H1 (cell line): ENCODE results near the gene FNIP2. TPM values are rescaled to one million over a fixed set of nuclear protein-coding genes. Genes with fewer than 3 reads are reported as not detected.

ENCODE experiments used
- CTCF ChIA-PET: fragments of 300-600 bp; sonication (Branson Sonifier 250); formaldehyde crosslinking; loops from one replicate; lab custom pipeline; 2021; ENCODE audit not compliant: partially characterized antibody; lab: Charles Lee
- POLR2A ChIA-PET: fragments of 300-600 bp; sonication (Branson Sonifier 250); formaldehyde crosslinking; loops from one replicate; lab custom pipeline; 2021; ENCODE audit warnings: inconsistent platforms; ENCODE audit not compliant: partially characterized antibody; lab: Charles Lee
- DNase-seq, 2 experiments: peaks; one replicate each; pipeline versions ENCODE4 v3.0.0 to v3.0.0-alpha.2; 2010 to 2022; ENCODE audit warnings: low spot score in 2 of 2, low read depth in 1 of 2, mixed read lengths in 1 of 2
- FAIRE-seq: peaks from 2 replicates; lab custom pipeline; 2011; peaks lifted over from hg19 to GRCh38; lab: Jason Lieb, UNC
- H2AFZ ChIP-seq: 2 replicates; pipeline ENCODE4 v1.8.1; 2012; ENCODE audit warnings: low read length, inconsistent platforms
- H2AK5ac ChIP-seq: 2 replicates; pipeline ENCODE4 v1.6.1; 2013; ENCODE audit warnings: low read depth, low read length
- H2BK120ac ChIP-seq: replicated peaks from 2 replicates; pipeline ENCODE3; 2013; ENCODE audit warnings: low read depth, low read length, inconsistent platforms
- H2BK12ac ChIP-seq: 2 replicates; pipeline ENCODE4 v1.6.1; 2013; ENCODE audit warnings: low read depth, low read length
- H2BK15ac ChIP-seq: 2 replicates; pipeline ENCODE4 v1.6.1; 2013; ENCODE audit warnings: low read length
- H2BK20ac ChIP-seq: 2 replicates; pipeline ENCODE4 v1.6.1; 2013; ENCODE audit warnings: low read length
- H2BK5ac ChIP-seq: 2 replicates; pipeline ENCODE4 v1.6.1; 2013; ENCODE audit warnings: low read depth, low read length
- H3K14ac ChIP-seq: 2 replicates; pipeline ENCODE4 v1.6.1; 2013; ENCODE audit warnings: inconsistent platforms; ENCODE audit not compliant: insufficient read length
- H3K18ac ChIP-seq: 2 replicates; pipeline ENCODE4 v1.6.1; 2013; ENCODE audit warnings: low read length; ENCODE audit errors: extremely low read depth
- H3K23ac ChIP-seq: 2 replicates; pipeline ENCODE4 v1.6.1; 2013; ENCODE audit warnings: inconsistent platforms; ENCODE audit not compliant: insufficient read length
- H3K23me2 ChIP-seq: 2 replicates; pipeline ENCODE4 v1.6.1; 2013; ENCODE audit warnings: low read depth, low read length
- H3K27ac ChIP-seq: 2 replicates; pipeline ENCODE4 v1.6.1; 2011; ENCODE audit warnings: low read depth, low read length, inconsistent platforms
- H3K27me3 ChIP-seq, 4 experiments: replicated peaks in 1 of 4; 1 replicate in 1 of 4; 2 replicates in 3 of 4; pipeline versions ENCODE4 v1.6.1 to v1.8.1; 2011 to 2013; ENCODE audit warnings: low read length in 3 of 4, mild to moderate bottlenecking in 3 of 4, inconsistent platforms in 2 of 4, mixed read lengths in 2 of 4, moderate library complexity in 1 of 4; ENCODE audit not compliant: control insufficient read depth in 3 of 4, insufficient read depth in 3 of 4; ENCODE audit errors: extremely low read depth in 1 of 4
- H3K36me3 ChIP-seq, 4 experiments: 2 replicates each; pipeline versions ENCODE4 v1.6.1 to v1.8.1; 2011 to 2013; ENCODE audit warnings: mild to moderate bottlenecking in 4 of 4, low read length in 3 of 4, moderate library complexity in 2 of 4, control low read depth in 1 of 4, inconsistent platforms in 1 of 4; ENCODE audit not compliant: insufficient read depth in 4 of 4, control insufficient read depth in 2 of 4
- H3K4ac ChIP-seq: replicated peaks from 2 replicates; pipeline ENCODE3; 2013; ENCODE audit warnings: low read length, low read depth, mixed read lengths, inconsistent platforms; ENCODE audit not compliant: insufficient read length
- H3K4me1 ChIP-seq, 4 experiments: replicated peaks in 1 of 4; 1 replicate in 1 of 4; 2 replicates in 3 of 4; pipeline versions ENCODE4 v1.6.1 to v1.8.1; 2011 to 2013; ENCODE audit warnings: low read length in 3 of 4, inconsistent platforms in 2 of 4, mixed read lengths in 1 of 4; ENCODE audit not compliant: insufficient read depth in 4 of 4, control insufficient read depth in 3 of 4
- H3K4me2 ChIP-seq, 2 experiments: 2 replicates each; pipeline versions ENCODE4 v1.6.1 to v1.8.1; 2011 to 2013; ENCODE audit warnings: low read depth in 2 of 2, low read length in 2 of 2, control low read depth in 1 of 2, inconsistent platforms in 1 of 2, mild to moderate bottlenecking in 1 of 2; ENCODE audit not compliant: insufficient read depth in 1 of 2
- H3K4me3 ChIP-seq, 4 experiments: fragments of 200-600, 300-600 bp in 1 of 4; sonication (generic), shearing (Covaris generic), sonication (Bioruptor Twin) in 1 of 4; 2 replicates each; pipeline versions ENCODE4 v1.5.1 to v1.8.1; 2011 to 2016; ENCODE audit warnings: low read length in 4 of 4, low read depth in 3 of 4, control low read depth in 2 of 4, inconsistent platforms in 2 of 4, mild to moderate bottlenecking in 2 of 4, mixed read lengths in 1 of 4, moderate library complexity in 1 of 4; ENCODE audit not compliant: insufficient read depth in 2 of 4; ENCODE audit errors: extremely low read depth in 1 of 4
- H3K56ac ChIP-seq: replicated peaks from 2 replicates; pipeline ENCODE3; 2013; ENCODE audit warnings: low read depth, mild to moderate bottlenecking, mixed read lengths, low read length, inconsistent platforms; ENCODE audit not compliant: insufficient read length
- H3K79me1 ChIP-seq: 2 replicates; pipeline ENCODE4 v1.6.1; 2013; ENCODE audit warnings: low read depth, low read length, control low read depth
- H3K79me2 ChIP-seq, 2 experiments: 2 replicates each; pipeline versions ENCODE4 v1.6.1 to v1.8.1; 2012 to 2013; ENCODE audit warnings: low read length in 2 of 2, mild to moderate bottlenecking in 2 of 2, inconsistent platforms in 1 of 2; ENCODE audit not compliant: insufficient read depth in 2 of 2, control insufficient read depth in 1 of 2
- H3K9ac ChIP-seq, 4 experiments: replicated peaks in 1 of 4; 1 replicate in 1 of 4; 2 replicates in 3 of 4; pipeline versions ENCODE4 v1.6.1 to v1.8.1; 2011 to 2013; ENCODE audit warnings: low read depth in 3 of 4, low read length in 3 of 4, control low read depth in 2 of 4, mild to moderate bottlenecking in 2 of 4, moderate library complexity in 2 of 4, inconsistent platforms in 1 of 4; ENCODE audit errors: extremely low read depth in 1 of 4
- H3K9me3 ChIP-seq, 2 experiments: 2 replicates each; pipeline versions ENCODE4 v1.6.1 to v1.8.1; 2012 to 2013; ENCODE audit warnings: mild to moderate bottlenecking in 2 of 2, moderate library complexity in 2 of 2, control low read depth in 1 of 2, inconsistent platforms in 1 of 2, low read depth in 1 of 2, low read length in 1 of 2, mixed read lengths in 1 of 2; ENCODE audit not compliant: insufficient read depth in 2 of 2
- H4K20me1 ChIP-seq, 2 experiments: replicated peaks in 1 of 2; 2 replicates each; pipeline versions ENCODE3 to v1.8.1; 2011 to 2013; ENCODE audit warnings: inconsistent platforms in 2 of 2, low read length in 2 of 2, mild to moderate bottlenecking in 1 of 2; ENCODE audit not compliant: insufficient read depth in 2 of 2, control insufficient read depth in 1 of 2
- H4K5ac ChIP-seq: 2 replicates; pipeline ENCODE4 v1.6.1; 2013; ENCODE audit warnings: low read length, low read depth, mixed read lengths, inconsistent platforms; ENCODE audit not compliant: insufficient read length
- H4K8ac ChIP-seq: 2 replicates; pipeline ENCODE4 v1.8.0; 2013; ENCODE audit warnings: mild to moderate bottlenecking, moderate library complexity, low read length, inconsistent platforms; ENCODE audit not compliant: insufficient read depth; ENCODE audit errors: extremely low read depth
- H4K91ac ChIP-seq: replicated peaks from 2 replicates; pipeline ENCODE3; 2013; ENCODE audit warnings: low read length, mixed read lengths, inconsistent platforms; ENCODE audit not compliant: insufficient read length
- BACH1 ChIP-seq: IDR thresholded peaks from 2 replicates; pipeline ENCODE4 v1.6.1; 2012; ENCODE audit warnings: low read length, improper control_type of control experiment
- BCL11A ChIP-seq, 2 experiments: IDR thresholded peaks; one replicate each; pipeline ENCODE4 v1.6.1; 2011; ENCODE audit warnings: low read depth in 2 of 2, low read length in 2 of 2, mild to moderate bottlenecking in 2 of 2
- CEBPB ChIP-seq: IDR thresholded peaks from 2 replicates; pipeline ENCODE4 v1.6.1; 2012; ENCODE audit warnings: low read depth, low read length
- CTBP2 ChIP-seq: IDR thresholded peaks from 2 replicates; pipeline ENCODE4 v1.7.0; 2011; ENCODE audit warnings: borderline replicate concordance, mild to moderate bottlenecking, moderate library complexity, mixed read lengths, low read length; ENCODE audit not compliant: insufficient read depth, insufficient read length
- HDAC2 ChIP-seq, 2 experiments: fragments of 300-600 bp in 1 of 2; sonication (generic) in 1 of 2; IDR thresholded peaks; 2 replicates each; pipeline ENCODE4 v1.6.1; 2011 to 2012; ENCODE audit warnings: low read depth in 2 of 2, low read length in 2 of 2, mild to moderate bottlenecking in 2 of 2, moderate library complexity in 2 of 2, borderline replicate concordance in 1 of 2, inconsistent platforms in 1 of 2
- JUN ChIP-seq: IDR thresholded peaks from 2 replicates; pipeline ENCODE4 v1.6.1; 2011; ENCODE audit warnings: low read depth, mild to moderate bottlenecking, improper control_type of control experiment, low read length
- KDM1A ChIP-seq: fragments of 200-600, 300-600 bp; sonication (generic); IDR thresholded peaks from 2 replicates; pipeline ENCODE4 v1.7.1; 2016; ENCODE audit warnings: mild to moderate bottlenecking, low read length, borderline replicate concordance
- MAX ChIP-seq: IDR thresholded peaks from 2 replicates; pipeline ENCODE4 v1.6.1; 2012; ENCODE audit warnings: inconsistent platforms
- SIRT6 ChIP-seq: IDR thresholded peaks from one replicate; pipeline ENCODE4 v1.7.1; 2012; ENCODE audit warnings: low read length, inconsistent platforms
- SIX5 ChIP-seq: IDR thresholded peaks from 2 replicates; pipeline ENCODE4 v1.6.1; 2011; ENCODE audit warnings: mild to moderate bottlenecking, low read depth, low read length
- SP4 ChIP-seq: IDR thresholded peaks from 2 replicates; pipeline ENCODE4 v1.6.1; 2012; ENCODE audit warnings: low read length, inconsistent platforms
- TAF7 ChIP-seq: optimal IDR thresholded peaks from 2 replicates; pipeline ENCODE3; 2011; ENCODE audit warnings: low read depth, mild to moderate bottlenecking, inconsistent platforms, low read length, moderate library complexity, borderline replicate concordance
- TCF12 ChIP-seq: IDR thresholded peaks from 2 replicates; pipeline ENCODE4 v1.6.1; 2011; ENCODE audit warnings: low read depth, mild to moderate bottlenecking, low read length
- WGBS, 2 experiments: shearing (Covaris generic) in 1 of 2; methylation state at CpG; one replicate each; pipeline versions ENCODE4 v1.1.6 to v1.1.7; 2013 to 2015; ENCODE audit warnings: low lambda C conversion rate in 2 of 2, mixed read lengths in 2 of 2, inconsistent platforms in 1 of 2, low coverage in 1 of 2, missing lambda C conversion rate in 1 of 2; ENCODE audit not compliant: insufficient replicate concordance in 2 of 2, insufficient coverage in 1 of 2, insufficient read length in 1 of 2; ENCODE audit errors: extremely low coverage in 1 of 2, missing lambda C conversion rate in 1 of 2; 5-methylcytosine and 5-hydroxymethylcytosine counted together
- polyA plus RNA-seq, 7 experiments: library from polyadenylated mRNA; depleted of rRNA in 3 of 7; stranded (reverse) in 5 of 7; unstranded in 2 of 7; fragments of >200 nt in 5 of 7; fragments of 200-250 nt in 2 of 7; gene quantifications; 1 replicate in 5 of 7; 2 replicates in 1 of 7; 4 replicates in 1 of 7; pipeline versions ENCODE4 v1.2.1 to v1.2.3, GENCODE V29; 2011 to 2013; ENCODE audit warnings: missing spikeins in 2 of 7, mixed read lengths in 2 of 7
- total RNA-seq: library from RNA; stranded (reverse); fragmentation: NEBNext Ultra II Directional; extraction: Animal tissue kit (Norgen Biotek cat#: 25700); gene quantifications from 2 replicates; pipeline ENCODE4 v1.2.1, GENCODE V29; 2021
- TF ChIP-seq, protein P1 (sequence below): IDR thresholded peaks from 2 replicates; pipeline ENCODE4 v1.6.1; 2011; ENCODE audit warnings: low read length, improper control_type of control experiment

The FNIP2 gene
- total and polyA plus RNA-seq, 2 of the 8 experiments (the other 6 are each of a cell fraction or from before 2014, with no cell fraction given), result 4.0 to 13.0 TPM

DNA sequence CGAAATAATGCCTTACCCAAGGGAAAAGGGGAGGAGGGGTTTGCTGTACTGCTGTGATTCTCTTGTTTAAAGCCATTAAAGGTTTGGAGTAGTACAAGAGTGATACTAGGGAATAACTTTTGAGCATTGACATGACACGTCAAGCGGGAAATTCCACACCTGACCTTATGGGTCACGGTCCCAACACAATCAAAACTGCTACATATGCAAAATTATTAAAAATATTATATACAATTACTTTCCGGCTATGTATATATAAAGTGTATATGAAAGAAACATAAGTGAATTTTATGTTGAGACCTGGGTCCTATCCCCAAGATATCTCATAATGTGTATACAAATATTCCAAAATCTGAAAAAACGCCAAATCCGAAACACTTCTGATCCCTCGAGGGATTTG lies 21.0 kb downstream of the FNIP2 start:
- Histone ChIP-seq H3K9me3 (no peaks in the 10 kb centered on the region), H4K5ac (no peak overlapping the region), H3K23me2 (no peaks in the 10 kb centered on the region), H4K20me1 (no peaks in the 10 kb centered on the region), H4K8ac (no peak overlapping the region), H3K36me3 (no peaks in the 10 kb centered on the region), H2BK5ac (no peak overlapping the region), H3K4me1 (peaks cover 0 to 2% (median 0%) of the 10 kb centered on the region in 4 experiments; a peak in 1 of 7 replicates), H3K23ac (no peak overlapping the region), H3K56ac (no peak overlapping the region), H3K18ac (no peak overlapping the region), H2BK12ac (no peak overlapping the region), H3K4ac (no peak overlapping the region), H2BK20ac (no peak overlapping the region), H3K14ac (no peak overlapping the region), H3K79me1 (no peaks in the 10 kb centered on the region; the same call in 1 of the 2 replicates), H3K4me3 (no peak overlapping the region), H3K79me2 (peaks cover 0 to 19% of the 10 kb centered on the region in 2 experiments; a peak in 2 of 4 replicates), H3K9ac (no peak overlapping the region), H2AK5ac (no peak overlapping the region), H2BK120ac (no peak overlapping the region), H2AFZ (no peak overlapping the region), H2BK15ac (no peak overlapping the region), H3K27me3 (no peaks in the 10 kb centered on the region), H3K4me2 (no peak overlapping the region), H3K27ac (no peak overlapping the region), H4K91ac (no peak overlapping the region)
- WGBS, 2 experiments, result 94% methylated on average over 8 of the region's 8 CpGs; no CpG with 5 or more reads in 1 of the 2 experiments
- ChIA-PET CTCF (interaction anchor here (1.6 to 3.7 kb wide), 2 partner anchors 17 to 61 kb away, joined by 5 to 16 read pairs; no protein-coding TSS in a partner anchor), POLR2A (no interaction called here)
- FAIRE-seq, result no peak
- DNase-seq, result no peak
- TF ChIP-seq CEBPB (no peak), MAX (no peak), KDM1A (no peak), CTBP2 (no peak), BACH1 (no peak), TCF12 (no peak), JUN (no peak), TAF7 (no peak), HDAC2 (IDR thresholded peaks at IDR 0.05; ENCODE audit: borderline replicate concordance in 1 of 2, low read depth in 2 of 2, low read length in 2 of 2) (no peak), SIX5 (no peak), BCL11A (IDR thresholded peaks at IDR 0.05; ENCODE audit: low read depth in 2 of 2, low read length in 2 of 2) (no peak), SP4 (no peak), SIRT6 (no peak)
- TF ChIP-seq, protein P1, sequence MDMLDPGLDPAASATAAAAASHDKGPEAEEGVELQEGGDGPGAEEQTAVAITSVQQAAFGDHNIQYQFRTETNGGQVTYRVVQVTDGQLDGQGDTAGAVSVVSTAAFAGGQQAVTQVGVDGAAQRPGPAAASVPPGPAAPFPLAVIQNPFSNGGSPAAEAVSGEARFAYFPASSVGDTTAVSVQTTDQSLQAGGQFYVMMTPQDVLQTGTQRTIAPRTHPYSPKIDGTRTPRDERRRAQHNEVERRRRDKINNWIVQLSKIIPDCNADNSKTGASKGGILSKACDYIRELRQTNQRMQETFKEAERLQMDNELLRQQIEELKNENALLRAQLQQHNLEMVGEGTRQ, result no peak
